Endodermal cell (in vitro differentiated cells): Measurements from ENCODE around the gene GALNT17. TPM values are rescaled to one million over a fixed set of nuclear protein-coding genes. Genes with fewer than 3 reads are reported as not detected.

ENCODE experiments used
- DNase-seq: peaks from one replicate; pipeline ENCODE4 v3.0.0-alpha.2; 2017
- H3K27ac ChIP-seq: 2 replicates; pipeline ENCODE4 v1.5.1; 2013; ENCODE audit warnings: mild to moderate bottlenecking, low read depth, low read length, moderate library complexity
- H3K27me3 ChIP-seq: 2 replicates; pipeline ENCODE4 v1.6.1; 2013; ENCODE audit warnings: mild to moderate bottlenecking, low read length, moderate library complexity; ENCODE audit not compliant: insufficient read depth, control insufficient read depth, poor library complexity, severe bottlenecking
- H3K36me3 ChIP-seq: 2 replicates; pipeline ENCODE4 v1.7.0; 2013; ENCODE audit warnings: mild to moderate bottlenecking, low read length, moderate library complexity; ENCODE audit not compliant: control insufficient read depth, insufficient read depth
- H3K4me1 ChIP-seq: one replicate; pipeline ENCODE4 v1.7.0; 2013; ENCODE audit warnings: low read length; ENCODE audit not compliant: control insufficient read depth, insufficient read depth
- H3K4me3 ChIP-seq: 2 replicates; pipeline ENCODE4 v1.5.1; 2013; ENCODE audit warnings: mild to moderate bottlenecking, low read length, moderate library complexity
- H3K9ac ChIP-seq: 2 replicates; pipeline ENCODE4 v1.6.1; 2013; ENCODE audit warnings: mild to moderate bottlenecking, low read length, moderate library complexity; ENCODE audit not compliant: poor library complexity, severe bottlenecking; ENCODE audit errors: extremely low read depth
- H3K9me3 ChIP-seq: 2 replicates; pipeline ENCODE4 v1.6.1; 2013; ENCODE audit warnings: mild to moderate bottlenecking, low read length, moderate library complexity; ENCODE audit not compliant: control insufficient read depth
- H3K27ac Mint-ChIP-seq: 2 replicates; pipeline ENCODE4 v1.8.0; 2020; ENCODE audit warnings: mixed read lengths
- H3K27me3 Mint-ChIP-seq: 2 replicates; pipeline ENCODE4 v1.8.0; 2021; ENCODE audit warnings: mild to moderate bottlenecking, mixed read lengths; ENCODE audit not compliant: insufficient read depth
- H3K36me3 Mint-ChIP-seq: 2 replicates; pipeline ENCODE4 v1.8.0; 2020; ENCODE audit warnings: low read depth, mixed read lengths
- H3K4me1 Mint-ChIP-seq: 2 replicates; pipeline ENCODE4 v1.8.0; 2020; ENCODE audit warnings: mixed read lengths
- H3K4me3 Mint-ChIP-seq: 2 replicates; pipeline ENCODE4 v1.8.0; 2020; ENCODE audit warnings: mild to moderate bottlenecking, moderate library complexity, mixed read lengths
- H3K9me3 Mint-ChIP-seq: 2 replicates; pipeline ENCODE4 v1.8.0; 2020; ENCODE audit warnings: mild to moderate bottlenecking, mixed read lengths
- WGBS, 2 experiments: methylation state at CpG; one replicate each; pipeline versions ENCODE4 v1.1.5 to v1.1.7; 2013; ENCODE audit warnings: missing lambda C conversion rate in 2 of 2, mixed read lengths in 1 of 2; ENCODE audit not compliant: insufficient coverage in 1 of 2, insufficient read length in 1 of 2; 5-methylcytosine and 5-hydroxymethylcytosine counted together
- total RNA-seq, 2 donors: library from RNA; stranded (reverse); fragmentation: NEBNext Ultra II Directional in 1 of 2; extraction: Animal tissue kit (Norgen Biotek cat#: 25700) in 1 of 2; gene quantifications; 2 replicates in 1 of 2; 3 replicates in 1 of 2; pipeline ENCODE4 v1.2.1, GENCODE V29; 2021
- TF ChIP-seq, protein P1 (sequence below): fragments of 200-600 bp; sonication (generic); conservative IDR thresholded peaks from 2 replicates; pipeline ENCODE4 v1.5.0; 2021; ENCODE audit warnings: antibody characterized with exemption, mild to moderate bottlenecking

Gene GALNT17
- total RNA-seq, 2 donors from 2014 or later = 60.4 to 61.3 TPM

- peaks cover 10% of the 10 kb centered on the region for H3K27me3 ChIP-seq
- Mint-ChIP-seq H3K4me3 (no peak overlapping the region), H3K4me1 (no peaks in the 10 kb centered on the region), H3K27ac (no peak overlapping the region), H3K36me3 (peaks cover 3% of the 10 kb centered on the region), H3K9me3 (peaks cover 15% of the 10 kb centered on the region), H3K27me3 (peaks cover 40% of the 10 kb centered on the region)
- 81 to 94% methylated on average over 6 of the region's 6 CpGs for WGBS, 2 experiments
- peaks cover 9% of the 10 kb centered on the region for H3K9me3 ChIP-seq
- H3K4me3 ChIP-seq = no peak overlapping the region
- no peak overlapping the region for H3K27ac ChIP-seq
- no peaks in the 10 kb centered on the region for H3K4me1 ChIP-seq
- TF ChIP-seq, protein P1, sequence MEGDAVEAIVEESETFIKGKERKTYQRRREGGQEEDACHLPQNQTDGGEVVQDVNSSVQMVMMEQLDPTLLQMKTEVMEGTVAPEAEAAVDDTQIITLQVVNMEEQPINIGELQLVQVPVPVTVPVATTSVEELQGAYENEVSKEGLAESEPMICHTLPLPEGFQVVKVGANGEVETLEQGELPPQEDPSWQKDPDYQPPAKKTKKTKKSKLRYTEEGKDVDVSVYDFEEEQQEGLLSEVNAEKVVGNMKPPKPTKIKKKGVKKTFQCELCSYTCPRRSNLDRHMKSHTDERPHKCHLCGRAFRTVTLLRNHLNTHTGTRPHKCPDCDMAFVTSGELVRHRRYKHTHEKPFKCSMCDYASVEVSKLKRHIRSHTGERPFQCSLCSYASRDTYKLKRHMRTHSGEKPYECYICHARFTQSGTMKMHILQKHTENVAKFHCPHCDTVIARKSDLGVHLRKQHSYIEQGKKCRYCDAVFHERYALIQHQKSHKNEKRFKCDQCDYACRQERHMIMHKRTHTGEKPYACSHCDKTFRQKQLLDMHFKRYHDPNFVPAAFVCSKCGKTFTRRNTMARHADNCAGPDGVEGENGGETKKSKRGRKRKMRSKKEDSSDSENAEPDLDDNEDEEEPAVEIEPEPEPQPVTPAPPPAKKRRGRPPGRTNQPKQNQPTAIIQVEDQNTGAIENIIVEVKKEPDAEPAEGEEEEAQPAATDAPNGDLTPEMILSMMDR = no peak
- no peaks in the 10 kb centered on the region for H3K36me3 ChIP-seq
- no peak overlapping the region for H3K9ac ChIP-seq
- DNase-seq = no peak
These were observed 618.3 kb downstream of the GALNT17 start for GRCh38 chr7:71750290-71750689.

DNA sequence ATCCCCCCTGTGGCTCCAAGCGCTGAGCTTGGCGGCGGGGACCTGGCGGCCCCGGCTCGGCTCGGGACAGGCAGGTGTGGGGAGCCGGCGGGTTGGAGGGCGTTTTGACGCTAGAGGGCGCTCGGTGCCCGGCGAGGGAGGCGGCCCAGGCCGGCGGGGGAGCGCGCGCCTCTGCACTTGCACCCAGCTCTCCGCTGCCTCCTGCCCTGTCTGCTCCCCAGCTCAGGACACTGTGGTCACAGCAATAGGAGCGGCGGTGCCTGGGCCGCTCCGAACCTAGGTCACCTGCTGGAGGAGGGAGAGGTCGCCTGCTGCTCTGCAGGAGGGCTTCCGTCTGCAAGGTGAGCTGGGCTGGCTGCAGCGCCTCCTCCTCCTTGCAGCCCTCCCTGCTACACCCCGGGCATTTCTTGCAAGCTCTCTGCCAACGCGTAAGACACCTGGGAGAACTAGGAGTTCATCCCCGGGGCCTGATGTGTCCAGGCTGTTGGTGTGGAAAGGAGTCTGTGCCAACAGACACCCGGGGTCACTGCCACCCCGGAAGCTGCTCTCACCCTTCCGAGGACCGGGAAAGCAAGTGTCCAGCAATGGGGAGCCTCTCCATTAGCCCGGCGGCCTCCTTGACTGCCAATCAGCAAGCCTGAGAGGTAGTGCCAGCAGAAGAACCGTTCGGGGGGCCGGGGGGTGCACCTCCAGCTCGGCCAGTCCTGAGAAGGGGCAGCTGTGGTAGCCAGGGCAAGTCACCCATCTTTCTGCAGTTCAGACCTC lies 620.4 kb downstream of the GALNT17 start:
- Mint-ChIP-seq H3K4me1 (no peaks in the 10 kb centered on the region), H3K27me3 (peaks cover 40% of the 10 kb centered on the region)

GRCh38 chr7:71753236-71753635 lies 621.3 kb downstream of the GALNT17 start:
- H3K4me3 Mint-ChIP-seq = no peak overlapping the region
- no peaks in the 10 kb centered on the region for H3K4me1 Mint-ChIP-seq
- no peak overlapping the region for H3K9ac ChIP-seq
- TF ChIP-seq, protein P1 = no peak
- H3K36me3 ChIP-seq = no peaks in the 10 kb centered on the region
- peaks cover 9% of the 10 kb centered on the region for H3K9me3 ChIP-seq
- peaks cover 10% of the 10 kb centered on the region for H3K27me3 ChIP-seq
- peaks cover 19% of the 10 kb centered on the region for H3K9me3 Mint-ChIP-seq
- no peak overlapping the region for H3K4me3 ChIP-seq
- H3K27ac Mint-ChIP-seq = no peak overlapping the region
- H3K27ac ChIP-seq = no peak overlapping the region
- WGBS, 2 experiments = 89 to 97% methylated on average over 1 to 2 of the region's 2 CpGs
- H3K27me3 Mint-ChIP-seq = peaks cover 40% of the 10 kb centered on the region
- H3K36me3 Mint-ChIP-seq = peaks cover 3% of the 10 kb centered on the region
- no peak for DNase-seq
- no peaks in the 10 kb centered on the region for H3K4me1 ChIP-seq

More for the DNA sequence above, 620.4 kb downstream of the GALNT17 start:
- Histone ChIP-seq H3K4me1 (no peaks in the 10 kb centered on the region), H3K27ac (no peak overlapping the region), H3K9ac (no peak overlapping the region), H3K9me3 (peaks cover 9% of the 10 kb centered on the region), H3K36me3 (no peaks in the 10 kb centered on the region), H3K4me3 (peak overlapping the region; percentile 58), H3K27me3 (peaks cover 10% of the 10 kb centered on the region)
- 21 to 23% methylated on average over 11 to 43 of the region's 43 CpGs for WGBS, 2 experiments
- peak; percentile 97 for DNase-seq
- Mint-ChIP-seq H3K4me3 (peak overlapping the region; percentile 41), H3K27ac (no peak overlapping the region), H3K36me3 (peaks cover 3% of the 10 kb centered on the region), H3K9me3 (peaks cover 22% of the 10 kb centered on the region)
- TF ChIP-seq, protein P1 = peak; percentile 98
